MM.1S (cell line): Measurements from ENCODE around the gene PDZRN3.

Experiments
- DNase-seq: peaks from one replicate; pipeline ENCODE4 v3.0.0-alpha.2; 2015
- H2AFZ ChIP-seq: fragments of 300-600 bp; sonication (generic); 2 replicates; pipeline ENCODE4 v1.6.0; 2016; ENCODE audit warnings: antibody characterized with exemption, low read length
- H3F3A ChIP-seq: fragments of 300-600 bp; sonication (generic); 2 replicates; pipeline ENCODE4 v1.6.1; 2016; ENCODE audit warnings: mild to moderate bottlenecking, antibody characterized with exemption, low read length, moderate library complexity, mixed read lengths; ENCODE audit not compliant: insufficient read depth
- H3K27ac ChIP-seq: fragments of 300-600 bp; sonication (generic); 2 replicates; pipeline ENCODE4 v1.5.1; 2016; ENCODE audit warnings: mild to moderate bottlenecking, low read length
- H3K27me3 ChIP-seq: fragments of 300-600 bp; sonication (generic); replicated peaks from 2 replicates; pipeline ENCODE4 v1.6.0; 2016; ENCODE audit warnings: low read length; ENCODE audit not compliant: insufficient read depth
- H3K36me3 ChIP-seq: fragments of 300-600 bp; sonication (generic); replicated peaks from 2 replicates; pipeline ENCODE4 v1.6.1; 2016; ENCODE audit warnings: mild to moderate bottlenecking, low read length, mixed read lengths; ENCODE audit not compliant: insufficient read depth
- H3K4me1 ChIP-seq: fragments of 300-600 bp; sonication (generic); 2 replicates; pipeline ENCODE4 v1.6.1; 2016; ENCODE audit warnings: low read length, mixed read lengths
- H3K4me2 ChIP-seq: fragments of 300-600 bp; sonication (generic); 2 replicates; pipeline ENCODE4 v1.6.0; 2016; ENCODE audit warnings: low read depth, low read length
- H3K4me3 ChIP-seq: fragments of 300-600 bp; sonication (generic); 2 replicates; pipeline ENCODE4 v1.5.1; 2016; ENCODE audit warnings: low read length, mixed read lengths
- H3K79me2 ChIP-seq: fragments of 300-600 bp; sonication (generic); 2 replicates; pipeline ENCODE4 v1.6.1; 2016; ENCODE audit warnings: mixed run types, low read length, mixed read lengths
- H3K9ac ChIP-seq: fragments of 300-600 bp; sonication (generic); 2 replicates; pipeline ENCODE4 v1.6.1; 2016; ENCODE audit warnings: low read length, mixed read lengths
- H3K9me2 ChIP-seq: fragments of 300-600 bp; sonication (generic); replicated peaks from 2 replicates; pipeline ENCODE4 v1.6.1; 2016; ENCODE audit warnings: mild to moderate bottlenecking, low read length, mixed read lengths; ENCODE audit not compliant: insufficient read depth
- H3K9me3 ChIP-seq: fragments of 300-600 bp; sonication (generic); replicated peaks from 2 replicates; pipeline ENCODE4 v1.6.1; 2016; ENCODE audit warnings: mild to moderate bottlenecking, low read length, mixed read lengths; ENCODE audit not compliant: insufficient read depth
- H4K20me1 ChIP-seq: fragments of 300-600 bp; sonication (generic); 2 replicates; pipeline ENCODE4 v1.6.1; 2016; ENCODE audit warnings: mild to moderate bottlenecking, low read length, moderate library complexity, mixed read lengths; ENCODE audit not compliant: insufficient read depth
- CTCF ChIP-seq: fragments of 300-600 bp; sonication (generic); IDR thresholded peaks from 2 replicates; pipeline ENCODE4 v1.5.1; 2016; ENCODE audit warnings: antibody characterized with exemption, low read length, mixed read lengths
- EZH2 ChIP-seq: fragments of 300-600 bp; sonication (generic); optimal IDR thresholded peaks from 2 replicates; pipeline ENCODE3; 2017; ENCODE audit warnings: low read depth, mild to moderate bottlenecking, antibody characterized with exemption, low read length, mixed read lengths
- EZH2phosphoT487 ChIP-seq: fragments of 300-600 bp; sonication (generic); IDR thresholded peaks from 2 replicates; pipeline ENCODE4 v1.6.1; 2018; ENCODE audit warnings: antibody characterized with exemption, low read length

Gene PDZRN3

GRCh38 chr3:73575953-73576352 lies 48.8 kb downstream of the PDZRN3 start:
- no peak overlapping the region for H2AFZ ChIP-seq
- no peaks in the 10 kb centered on the region for H3K4me1 ChIP-seq
- TF ChIP-seq CTCF: no peak
- TF ChIP-seq EZH2: no peak
- TF ChIP-seq EZH2phosphoT487: no peak
- no peak overlapping the region for H3K4me3 ChIP-seq
- no peaks in the 10 kb centered on the region for H3K9me3 ChIP-seq
- H3K27me3 ChIP-seq: no peaks in the 10 kb centered on the region
- no peaks in the 10 kb centered on the region for H3K79me2 ChIP-seq
- no peak overlapping the region for H3K4me2 ChIP-seq
- H3K27ac ChIP-seq: no peak overlapping the region
- H3K9me2 ChIP-seq: no peaks in the 10 kb centered on the region
- no peaks in the 10 kb centered on the region for H3F3A ChIP-seq
- DNase-seq: no peak
- H4K20me1 ChIP-seq: no peaks in the 10 kb centered on the region
- H3K36me3 ChIP-seq: no peaks in the 10 kb centered on the region
- no peak overlapping the region for H3K9ac ChIP-seq

GRCh38 chr3:73575519-73575918 lies 49.2 kb downstream of the PDZRN3 start:
- no peak overlapping the region for H3K27ac ChIP-seq
- no peak overlapping the region for H3K4me2 ChIP-seq
- no peaks in the 10 kb centered on the region for H3K27me3 ChIP-seq
- H3K9me2 ChIP-seq: no peaks in the 10 kb centered on the region
- no peak overlapping the region for H3K4me3 ChIP-seq
- no peaks in the 10 kb centered on the region for H4K20me1 ChIP-seq
- H2AFZ ChIP-seq: no peak overlapping the region
- H3K36me3 ChIP-seq: no peaks in the 10 kb centered on the region
- H3K79me2 ChIP-seq: no peaks in the 10 kb centered on the region
- no peak for TF ChIP-seq EZH2
- TF ChIP-seq CTCF: no peak
- no peak for TF ChIP-seq EZH2phosphoT487
- no peaks in the 10 kb centered on the region for H3F3A ChIP-seq
- H3K9ac ChIP-seq: no peak overlapping the region
- DNase-seq: no peak
- H3K9me3 ChIP-seq: no peaks in the 10 kb centered on the region
- H3K4me1 ChIP-seq: no peaks in the 10 kb centered on the region

- DNase-seq: no peak
- Histone ChIP-seq H3K27me3 (no peaks in the 10 kb centered on the region), H3K36me3 (no peaks in the 10 kb centered on the region), H4K20me1 (no peaks in the 10 kb centered on the region), H3F3A (peaks cover under 1% of the 10 kb centered on the region; the same call in 1 of the 2 replicates), H3K9me2 (no peaks in the 10 kb centered on the region), H3K79me2 (no peaks in the 10 kb centered on the region), H3K27ac (no peak overlapping the region), H3K4me1 (peaks cover 10% of the 10 kb centered on the region), H3K4me3 (no peak overlapping the region), H3K9ac (no peak overlapping the region), H2AFZ (no peak overlapping the region), H3K4me2 (no peak overlapping the region), H3K9me3 (no peaks in the 10 kb centered on the region)
- TF ChIP-seq EZH2phosphoT487: no peak
- TF ChIP-seq CTCF: no peak
Observed at GRCh38 chr3:73573204-73573603, 51.5 kb downstream of the PDZRN3 start.
